ENCODE data around the gene AK3.
A peak's percentile ranks its signal among the peaks of the same experiment; 100 is the strongest.

AK3 gene

GRCh38 chr9:4701526-4701925 lies 39.5 kb downstream of the AK3 start:
- DNase-seq (ENCODE audit: low spot score), result no peak

GRCh38 chr9:4700932-4701331 lies 40.1 kb downstream of the AK3 start:
- DNase-seq (ENCODE audit: low spot score), result no peak
- TF ChIP-seq CTCF (IDR thresholded peaks at IDR 0.05; ENCODE audit: extremely low read depth, missing control alignments), result no peak

More at GRCh38 chr9:4701526-4701925, 39.5 kb downstream of the AK3 start:
- TF ChIP-seq CTCF (IDR thresholded peaks at IDR 0.05; ENCODE audit: extremely low read depth, missing control alignments), result no peak

- DNase-seq (ENCODE audit: low spot score), result no peak
- TF ChIP-seq CTCF (IDR thresholded peaks at IDR 0.05; ENCODE audit: extremely low read depth, missing control alignments), result no peak
These were observed 40.9 kb downstream of the AK3 start for GRCh38 chr9:4700091-4700490.

- DNase-seq (ENCODE audit: low spot score), result no peak
- TF ChIP-seq CTCF (IDR thresholded peaks at IDR 0.05; ENCODE audit: extremely low read depth, missing control alignments), result no peak
These were observed 49.2 kb downstream of the AK3 start for GRCh38 chr9:4691795-4692194.

- no peak for TF ChIP-seq CTCF (IDR thresholded peaks at IDR 0.05; ENCODE audit: extremely low read depth, missing control alignments)
- no peak for DNase-seq (ENCODE audit: low spot score)
These were observed 50.9 kb downstream of the AK3 start for GRCh38 chr9:4690144-4690543.

GRCh38 chr9:4689687-4690104 lies 51.3 kb downstream of the AK3 start:
- DNase-seq (ENCODE audit: low spot score), result peak; percentile 27
- TF ChIP-seq CTCF (IDR thresholded peaks at IDR 0.05; ENCODE audit: extremely low read depth, missing control alignments), result no peak

GRCh38 chr9:4689021-4689420 lies 52.0 kb downstream of the AK3 start:
- no peak for TF ChIP-seq CTCF (IDR thresholded peaks at IDR 0.05; ENCODE audit: extremely low read depth, missing control alignments)
- DNase-seq (ENCODE audit: low spot score), result no peak

Data from GM20000 (cell line).